ENCODE results near the gene GPR4.

GPR4 gene

GRCh38 chr19:45547965-45548609 lies 53.9 kb downstream of the GPR4 start:
- DNase-seq (ENCODE audit: low spot score), result peak; percentile 96

GRCh38 chr19:45547211-45547770 lies 54.7 kb downstream of the GPR4 start:
- DNase-seq (ENCODE audit: low spot score), result no peak

DNA sequence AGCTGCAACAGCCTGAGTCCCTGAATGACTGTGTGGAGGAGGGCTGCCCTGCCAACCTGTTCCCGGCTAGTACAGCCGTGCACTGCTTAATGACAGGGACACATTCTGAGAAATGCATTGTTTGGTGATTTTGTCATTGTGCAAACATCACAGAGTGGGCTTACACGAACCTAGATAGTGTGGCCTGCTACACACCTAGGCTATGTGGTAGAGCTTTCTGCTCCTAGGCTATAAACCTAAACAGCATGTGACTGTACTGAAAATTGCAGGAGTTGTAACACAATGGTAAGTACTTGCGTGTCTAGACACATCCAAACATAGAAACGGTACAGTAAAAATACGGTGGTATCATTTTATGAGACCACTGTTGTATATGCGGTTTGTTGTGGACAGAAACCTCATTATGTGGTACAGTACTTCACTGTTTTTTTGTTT lies 59.8 kb downstream of the GPR4 start:
- DNase-seq (ENCODE audit: low spot score), result peak; percentile 90

Measured in SW480 (cell line).